SK-N-SH (cell line): ENCODE measurements around the gene MLKL. TPM values are rescaled to one million over a fixed set of nuclear protein-coding genes. Genes with fewer than 3 reads are reported as not detected.

Source experiments
- CTCF ChIA-PET: fragments of 300-600, 350-600 bp; formaldehyde crosslinking; extraction: SDS; loops from one replicate; lab custom pipeline; 2021; lab: Yijun Ruan, JAX
- POLR2A ChIA-PET: fragments of 350-600 bp; sonication (Branson Sonifier 250); formaldehyde crosslinking; extraction: SDS; loops from one replicate; lab custom pipeline; 2020; ENCODE audit warnings: antibody characterized with exemption, inconsistent platforms; lab: Yijun Ruan, JAX
- DNase-seq: peaks from one replicate; pipeline ENCODE4 v3.0.0; 2012
- H2AFZ ChIP-seq: fragments of 200-600 bp; sonication (generic); 2 replicates; pipeline ENCODE4 v1.8.1; 2016; ENCODE audit warnings: antibody characterized with exemption, mild to moderate bottlenecking, low read depth
- H3F3A ChIP-seq: fragments of 200-600 bp; sonication (generic); replicated peaks from 2 replicates; pipeline ENCODE3; 2016; ENCODE audit warnings: antibody characterized with exemption, mild to moderate bottlenecking; ENCODE audit not compliant: insufficient read depth
- H3K27ac ChIP-seq, 2 experiments: fragments of 200-500 bp in 1 of 2; fragments of 200-600 bp in 1 of 2; sonication (Bioruptor generic) in 1 of 2; sonication (generic), shearing (Covaris generic) in 1 of 2; 2 replicates each; pipeline versions ENCODE4 v1.5.1 to v1.6.1; 2014 to 2016; ENCODE audit warnings: low read depth in 2 of 2, inconsistent platforms in 1 of 2, low read length in 1 of 2, mild to moderate bottlenecking in 1 of 2, mixed read lengths in 1 of 2
- H3K27me3 ChIP-seq: fragments of 200-600 bp; sonication (generic), shearing (Covaris generic); 2 replicates; pipeline ENCODE4 v1.6.1; 2016; ENCODE audit warnings: mixed run types; ENCODE audit not compliant: insufficient read depth
- H3K36me3 ChIP-seq, 2 experiments: fragments of 200-500 bp in 1 of 2; fragments of 200-600 bp in 1 of 2; sonication (Bioruptor generic) in 1 of 2; sonication (generic) in 1 of 2; replicated peaks in 1 of 2; 2 replicates each; pipeline versions ENCODE3 to v1.5.1; 2014 to 2016; ENCODE audit warnings: low read length in 1 of 2, mild to moderate bottlenecking in 1 of 2; ENCODE audit not compliant: insufficient read depth in 2 of 2, control insufficient read depth in 1 of 2
- H3K4me1 ChIP-seq, 2 experiments: fragments of 200-500 bp in 1 of 2; fragments of 200-600 bp in 1 of 2; sonication (Bioruptor generic) in 1 of 2; sonication (generic), shearing (Covaris generic) in 1 of 2; 2 replicates each; pipeline versions ENCODE4 v1.5.1 to v1.6.1; 2014 to 2016; ENCODE audit warnings: low read depth in 1 of 2, low read length in 1 of 2, mixed run types in 1 of 2; ENCODE audit not compliant: insufficient read depth in 2 of 2, control insufficient read depth in 1 of 2
- H3K4me2 ChIP-seq: fragments of 200-600 bp; sonication (generic), shearing (Covaris generic); 2 replicates; pipeline ENCODE4 v1.6.1; 2017; ENCODE audit warnings: mixed run types
- H3K4me3 ChIP-seq, 2 experiments: fragments of 200-500 bp in 1 of 2; fragments of 200-600 bp in 1 of 2; sonication (Bioruptor generic) in 1 of 2; sonication (generic), shearing (Covaris generic) in 1 of 2; 2 replicates each; pipeline versions ENCODE4 v1.5.1 to v1.8.1; 2014 to 2016; ENCODE audit warnings: low read depth in 2 of 2, inconsistent platforms in 1 of 2, low read length in 1 of 2, mild to moderate bottlenecking in 1 of 2, mixed read lengths in 1 of 2, moderate library complexity in 1 of 2
- H3K79me2 ChIP-seq: fragments of 200-600 bp; sonication (generic); 2 replicates; pipeline ENCODE4 v1.8.1; 2017; ENCODE audit warnings: mild to moderate bottlenecking; ENCODE audit not compliant: insufficient read depth
- H3K9ac ChIP-seq: fragments of 200-600 bp; sonication (generic); 2 replicates; pipeline ENCODE4 v1.6.1; 2017; ENCODE audit warnings: mixed run types
- H3K9me2 ChIP-seq: fragments of 200-600 bp; sonication (generic); 2 replicates; pipeline ENCODE4 v1.6.1; 2017; ENCODE audit warnings: mixed run types
- H3K9me3 ChIP-seq: fragments of 200-600 bp; sonication (generic); 2 replicates; pipeline ENCODE4 v1.6.1; 2017; ENCODE audit warnings: mixed run types, mild to moderate bottlenecking, moderate library complexity
- H4K20me1 ChIP-seq: fragments of 200-600 bp; sonication (generic); 2 replicates; pipeline ENCODE4 v1.6.1; 2017; ENCODE audit warnings: mild to moderate bottlenecking, mixed run types; ENCODE audit not compliant: insufficient read depth
- CTCF ChIP-seq: fragments of 200-600 bp; sonication (generic); IDR thresholded peaks from 2 replicates; pipeline ENCODE4 v1.6.1; 2017; ENCODE audit warnings: antibody characterized with exemption, mild to moderate bottlenecking, moderate library complexity
- ELF1 ChIP-seq: IDR thresholded peaks from 2 replicates; pipeline ENCODE4 v1.4.0; 2012
- EP300 ChIP-seq, 2 experiments: IDR thresholded peaks; 2 replicates each; pipeline versions ENCODE4 v1.4.0 to v1.6.1; 2012; ENCODE audit warnings: borderline replicate concordance in 1 of 2, low read depth in 1 of 2, low read length in 1 of 2
- EZH2phosphoT487 ChIP-seq: fragments of 200-600 bp; sonication (generic); IDR thresholded peaks from 2 replicates; pipeline ENCODE4 v1.6.1; 2017; ENCODE audit warnings: low read depth, mixed run types, mild to moderate bottlenecking, antibody characterized with exemption, moderate library complexity, borderline replicate concordance
- GATA2 ChIP-seq: sonication (generic); formaldehyde crosslinking; IDR thresholded peaks from 2 replicates; pipeline ENCODE4 v1.5.0; 2020; ENCODE audit warnings: mild to moderate bottlenecking, missing genetic modification reagents
- IRF3 ChIP-seq: fragments of 150-350 bp; IDR thresholded peaks from 2 replicates; pipeline ENCODE4 v1.6.1; 2016; ENCODE audit warnings: mild to moderate bottlenecking, low read depth, low read length
- JUND ChIP-seq: IDR thresholded peaks from 2 replicates; pipeline ENCODE4 v1.4.0; 2012
- MAX ChIP-seq: IDR thresholded peaks from 2 replicates; pipeline ENCODE4 v1.4.0; 2012; ENCODE audit warnings: low read depth
- MEF2A ChIP-seq: IDR thresholded peaks from 2 replicates; pipeline ENCODE4 v1.4.0; 2012; ENCODE audit warnings: low read depth, borderline replicate concordance
- NRF1 ChIP-seq: IDR thresholded peaks from 2 replicates; pipeline ENCODE4 v1.6.1; 2012; ENCODE audit warnings: low read depth, mild to moderate bottlenecking, low read length
- RCOR1 ChIP-seq: fragments of 150-350 bp; IDR thresholded peaks from 2 replicates; pipeline ENCODE4 v1.6.1; 2017; ENCODE audit warnings: antibody characterized with exemption, low read length
- TAF1 ChIP-seq: IDR thresholded peaks from 2 replicates; pipeline ENCODE4 v1.6.1; 2012; ENCODE audit warnings: low read depth, mild to moderate bottlenecking, low read length, moderate library complexity, borderline replicate concordance
- TEAD4 ChIP-seq: IDR thresholded peaks from 2 replicates; pipeline ENCODE4 v1.4.0; 2012; ENCODE audit warnings: mild to moderate bottlenecking, borderline replicate concordance; ENCODE audit not compliant: insufficient read depth
- USF1 ChIP-seq: IDR thresholded peaks from 2 replicates; pipeline ENCODE4 v1.4.0; 2012; ENCODE audit warnings: low read depth, borderline replicate concordance
- ZBTB33 ChIP-seq: IDR thresholded peaks from 2 replicates; pipeline ENCODE4 v1.4.0; 2012; ENCODE audit warnings: low read depth, borderline replicate concordance
- WGBS: methylation state at CpG from one replicate; pipeline ENCODE4 v1.1.6; 2017; ENCODE audit warnings: low lambda C conversion rate; 5-methylcytosine and 5-hydroxymethylcytosine counted together
- polyA plus RNA-seq, 3 experiments: library from polyadenylated mRNA; depleted of rRNA; stranded (reverse); fragments of >200 nt; gene quantifications; 2 replicates each; pipeline ENCODE4 v1.2.3, GENCODE V29; 2012

Gene MLKL
- polyA plus RNA-seq, 1 of the 3 experiments (the other 2 are of a cell fraction) = 3.6 TPM

- DNase-seq = no peak
- H3K4me1 ChIP-seq = no peaks in the 10 kb centered on the region; a peak in 1 of 4 replicates
- 97% methylated on average over 4 of the region's 4 CpGs for WGBS
- no peaks in the 10 kb centered on the region for H3K9me3 ChIP-seq
- H3K27ac ChIP-seq = no peak overlapping the region
- no peak overlapping the region for H3K9ac ChIP-seq
- H4K20me1 ChIP-seq = peaks cover 45% of the 10 kb centered on the region; the same call in 1 of the 2 replicates
- H2AFZ ChIP-seq = no peak overlapping the region
- H3K9me2 ChIP-seq = no peaks in the 10 kb centered on the region
- CTCF ChIA-PET = no interaction called here
- TF ChIP-seq MEF2A = no peak
- no peak for TF ChIP-seq ZBTB33
- H3K36me3 ChIP-seq = peaks cover 45 to 74% of the 10 kb centered on the region in 2 experiments
- no peak overlapping the region for H3K4me3 ChIP-seq
- H3K27me3 ChIP-seq = no peaks in the 10 kb centered on the region
- POLR2A ChIA-PET = no interaction called here
- H3F3A ChIP-seq = peaks cover 5% of the 10 kb centered on the region
- peaks cover 100% of the 10 kb centered on the region for H3K79me2 ChIP-seq
- H3K4me2 ChIP-seq = no peak overlapping the region
These were observed 40.3 kb downstream of the MLKL start for GRCh38 chr16:74660383-74660782.

- no peak overlapping the region for H3K4me3 ChIP-seq
- H3K9ac ChIP-seq = no peak overlapping the region
- H3K9me2 ChIP-seq = no peaks in the 10 kb centered on the region
- no peaks in the 10 kb centered on the region for H3K27me3 ChIP-seq
- peaks cover 44 to 66% of the 10 kb centered on the region in 2 experiments for H3K36me3 ChIP-seq
- POLR2A ChIA-PET = no interaction called here
- CTCF ChIA-PET = interaction anchor here (1.0 to 1.5 kb wide), 3 partner anchors 20 to 204 kb away, joined by 3 to 4 read pairs (median 3); no protein-coding TSS in a partner anchor
- H3K27ac ChIP-seq = no peak overlapping the region
- H2AFZ ChIP-seq = no peak overlapping the region
- peaks cover 55% of the 10 kb centered on the region; the same call in 1 of the 2 replicates for H4K20me1 ChIP-seq
- no peak overlapping the region for H3K4me2 ChIP-seq
- H3F3A ChIP-seq = peaks cover 7% of the 10 kb centered on the region
- TF ChIP-seq EP300 (IDR thresholded peaks at IDR 0.05; ENCODE audit: borderline replicate concordance in 1 of 2, low read depth in 1 of 2, low read length in 1 of 2) = no peak
- no peak for TF ChIP-seq GATA2 (CRISPR knock-in tag)
- TF ChIP-seq EZH2phosphoT487 = no peak
- TF ChIP-seq IRF3 = no peak
- TF ChIP-seq TAF1 = no peak
- no peak for TF ChIP-seq RCOR1
- no peak for TF ChIP-seq MAX
- no peak for TF ChIP-seq CTCF
- TF ChIP-seq ELF1 = no peak
- TF ChIP-seq JUND = no peak
- no peak for TF ChIP-seq USF1
- no peak for TF ChIP-seq TEAD4
- no peak for TF ChIP-seq NRF1
- TF ChIP-seq, all 33 proteins: peak for 0
- Histone ChIP-seq H3K9me3 (no peaks in the 10 kb centered on the region), H3K4me1 (no peaks in the 10 kb centered on the region), H3K79me2 (peaks cover 100% of the 10 kb centered on the region)
- 88% methylated on average over 2 of the region's 2 CpGs for WGBS
- DNase-seq = no peak
These were observed 41.6 kb downstream of the MLKL start for GRCh38 chr16:74659041-74659440.
